K562 (cell line): Measurements from ENCODE around the gene CNOT11. TPM values are rescaled to one million over a fixed set of nuclear protein-coding genes. Genes with fewer than 3 reads are reported as not detected.

ENCODE experiments used
- ATAC-seq: fragments of 200-7000 bp; cut with Tn5 transposase; 3 replicates; pipeline ENCODE4 v1.9.1; 2020; ENCODE audit warnings: moderate library complexity
- BruUV-seq: library from RNA; stranded (reverse); fragments of 400-500 nt; replicated peaks from 2 replicates; lab custom pipeline; 2021; lab: Mats Ljungman, UMichigan
- CTCF ChIA-PET: fragments of 300-600 bp; formaldehyde crosslinking; extraction: SDS; loops from one replicate; lab custom pipeline; 2021; ENCODE audit warnings: low intra/inter-chr PET ratio; lab: Yijun Ruan, JAX
- POLR2A ChIA-PET: fragments of 300-600, 350-650 bp; sonication (Branson Sonifier 250); formaldehyde crosslinking; extraction: SDS; loops from one replicate; lab custom pipeline; 2021; ENCODE audit warnings: antibody characterized with exemption, inconsistent platforms; lab: Yijun Ruan, JAX
- DNase-seq, 4 experiments: peaks; one replicate each; pipeline versions ENCODE4 v3.0.0 to v3.0.0-alpha.2; 2011 to 2018; ENCODE audit warnings: low spot score in 3 of 4, mixed read lengths in 3 of 4; ENCODE audit errors: extremely low read depth in 1 of 4
- FAIRE-seq: peaks from 2 replicates; lab custom pipeline; 2011; peaks lifted over from hg19 to GRCh38; lab: Jason Lieb, UNC
- H2AFZ ChIP-seq: 2 replicates; pipeline ENCODE4 v1.6.0; 2011; ENCODE audit warnings: low read depth, low read length, control low read depth, inconsistent platforms
- H3K27ac ChIP-seq: fragments of 200-600 bp; 3 replicates; pipeline ENCODE4 v1.8.0; 2011; ENCODE audit warnings: low read depth, mild to moderate bottlenecking, control low read depth, inconsistent platforms, low read length, moderate library complexity, mixed read lengths; ENCODE audit errors: extremely low read depth
- H3K27me3 ChIP-seq, 2 experiments: fragments of 300-600 bp in 1 of 2; 2 replicates in 1 of 2; 3 replicates in 1 of 2; pipeline versions ENCODE4 v1.6.0 to v1.8.0; 2011; ENCODE audit warnings: inconsistent platforms in 2 of 2, low read length in 2 of 2, mild to moderate bottlenecking in 1 of 2, mixed read lengths in 1 of 2, moderate library complexity in 1 of 2; ENCODE audit not compliant: control insufficient read depth in 2 of 2, insufficient read depth in 2 of 2
- H3K36me3 ChIP-seq: fragments of 300-600 bp; 3 replicates; pipeline ENCODE4 v1.8.0; 2011; ENCODE audit warnings: mild to moderate bottlenecking, low read length, inconsistent platforms; ENCODE audit not compliant: control insufficient read depth, insufficient read depth
- H3K4me1 ChIP-seq, 2 experiments: fragments of 200-600 bp in 1 of 2; replicated peaks in 1 of 2; 2 replicates in 1 of 2; 3 replicates in 1 of 2; pipeline versions ENCODE4 v1.5.1 to v1.8.0; 2011; ENCODE audit warnings: inconsistent platforms in 2 of 2, low read length in 2 of 2, mild to moderate bottlenecking in 1 of 2, mixed read lengths in 1 of 2, moderate library complexity in 1 of 2; ENCODE audit not compliant: control insufficient read depth in 2 of 2, insufficient read depth in 2 of 2
- H3K4me2 ChIP-seq: 2 replicates; pipeline ENCODE4 v1.6.1; 2011; ENCODE audit warnings: low read length, control low read depth, inconsistent platforms, mixed read lengths; ENCODE audit not compliant: insufficient read depth
- H3K4me3 ChIP-seq: fragments of 200-600 bp; sonication (generic), shearing (Covaris generic); 2 replicates; pipeline ENCODE4 v1.5.1; 2016; ENCODE audit warnings: control low read depth, inconsistent platforms
- H3K79me2 ChIP-seq: fragments of 200-600 bp; 3 replicates; pipeline ENCODE4 v1.8.0; 2011; ENCODE audit warnings: low read length, inconsistent platforms; ENCODE audit not compliant: control insufficient read depth, insufficient read depth
- H3K9ac ChIP-seq, 2 experiments: 2 replicates each; pipeline versions ENCODE4 v1.6.0 to v1.6.1; 2011; ENCODE audit warnings: low read depth in 2 of 2, low read length in 2 of 2, control low read depth in 1 of 2, inconsistent platforms in 1 of 2, mild to moderate bottlenecking in 1 of 2, mixed read lengths in 1 of 2; ENCODE audit not compliant: insufficient read depth in 1 of 2
- H3K9me1 ChIP-seq: one replicate; pipeline ENCODE4 v1.6.0; 2011; ENCODE audit warnings: inconsistent platforms, mild to moderate bottlenecking, low read length, moderate library complexity; ENCODE audit not compliant: control insufficient read depth, insufficient read depth
- H3K9me3 ChIP-seq: replicated peaks from 2 replicates; pipeline ENCODE4 v1.5.1; 2011; ENCODE audit warnings: low read depth, low read length, inconsistent platforms; ENCODE audit not compliant: control insufficient read depth, insufficient read depth
- H4K20me1 ChIP-seq: replicated peaks from 2 replicates; pipeline ENCODE4 v1.6.1; 2011; ENCODE audit warnings: low read length, inconsistent platforms, mixed read lengths; ENCODE audit not compliant: control insufficient read depth, insufficient read depth
- CREM ChIP-seq: IDR thresholded peaks from 2 replicates; pipeline ENCODE4 v1.6.1; 2014; ENCODE audit warnings: antibody characterized with exemption, low read depth
- HNRNPLL ChIP-seq: fragments of 200-400 bp; formaldehyde crosslinking; IDR thresholded peaks from 2 replicates; pipeline ENCODE4 v1.6.1; 2017; ENCODE audit warnings: low read length, low read depth, mild to moderate bottlenecking; ENCODE audit not compliant: poor library complexity, severe bottlenecking
- MGA ChIP-seq: fragments of 450-650 bp; IDR thresholded peaks from 2 replicates; pipeline ENCODE4 v1.6.1; 2016; ENCODE audit warnings: mild to moderate bottlenecking, moderate library complexity
- SIX5 ChIP-seq, 2 experiments: IDR thresholded peaks; 2 replicates each; pipeline ENCODE4 v1.6.1; 2011; ENCODE audit warnings: low read length in 2 of 2, borderline replicate concordance in 1 of 2, low read depth in 1 of 2, mild to moderate bottlenecking in 1 of 2, moderate library complexity in 1 of 2; ENCODE audit not compliant: insufficient read depth in 1 of 2
- ZNF512 ChIP-seq: IDR thresholded peaks from 2 replicates; pipeline ENCODE4 v1.6.1; 2016; ENCODE audit warnings: missing genetic modification characterization, missing compliant biosample characterization
- WGBS: fragments of 100-300 bp; shearing (Covaris generic); methylation state at CpG from one replicate; pipeline ENCODE4 v1.1.6; 2016; ENCODE audit warnings: low coverage, mixed read lengths; ENCODE audit not compliant: insufficient coverage; ENCODE audit errors: missing lambda C conversion rate; 5-methylcytosine and 5-hydroxymethylcytosine counted together
- in situ Hi-C: fragments of 300-500 bp; cut with MboI; formaldehyde crosslinking; loops from 4 replicates; pipeline ENCODE4 v1.15.0; 2018; ENCODE audit warnings: inconsistent platforms, mixed read lengths
- intact Hi-C: fragments of 100-400 bp; cut with micrococcal nuclease; formaldehyde crosslinking; loops from 2 replicates; pipeline ENCODE4 v1.14.2; 2022
- polyA plus RNA-seq, 8 experiments: library from polyadenylated mRNA; depleted of rRNA in 4 of 8; stranded (reverse) in 5 of 8; unstranded in 3 of 8; fragments of >200 nt; fragmentation: Nextera tagmentation in 2 of 8; fragmentation: Illumina TruSeq in 1 of 8; extraction: Ambion mirVana in 2 of 8; extraction: Trizol in 1 of 8; gene quantifications; 2 replicates each; pipeline versions ENCODE4 v1.2.1 to v1.2.3, GENCODE V29; 2011 to 2014; ENCODE audit warnings: inconsistent platforms in 1 of 8, missing spikeins in 1 of 8
- total RNA-seq, 7 experiments: library from RNA; depleted of rRNA in 6 of 7; stranded (reverse); fragments of >200 nt in 6 of 7; fragmentation: Illumina TruSeq in 2 of 7; extraction: Trizol in 2 of 7; gene quantifications; 2 replicates each; pipeline versions ENCODE4 v1.2.1 to v1.2.3, GENCODE V29; 2011 to 2021; ENCODE audit warnings: low replicate concordance in 1 of 7
- TF ChIP-seq, protein P1 (sequence below): fragments of 250-450 bp; sonication (Bioruptor Pico); IDR thresholded peaks from 2 replicates; pipeline ENCODE4 v1.5.0; 2021
- TF ChIP-seq, protein P2 (sequence below): fragments of 450-650 bp; IDR thresholded peaks from 2 replicates; pipeline ENCODE4 v1.6.1; 2016; ENCODE audit warnings: missing biosample characterization, missing genetic modification characterization

The CNOT11 gene
- total and polyA plus RNA-seq, 9 of the 15 experiments (the other 6 are each of a cell fraction or from before 2014, with no cell fraction given): 12.7 to 163 (median 64.2) TPM

- CTCF ChIA-PET: no interaction called here
- POLR2A ChIA-PET: interaction anchor here (0.6 to 1.1 kb wide), 2 partner anchors 13 to 23 kb away, joined by 3 read pairs; no protein-coding TSS in a partner anchor
- TF ChIP-seq HNRNPLL (no peak), ZNF512 (tag) (no peak), SIX5 (IDR thresholded peaks at IDR 0.05; ENCODE audit: borderline replicate concordance in 1 of 2, insufficient read depth in 1 of 2, low read depth in 1 of 2, low read length in 2 of 2) (no peak), CREM (no peak), MGA (no peak)
- TF ChIP-seq, protein P1, sequence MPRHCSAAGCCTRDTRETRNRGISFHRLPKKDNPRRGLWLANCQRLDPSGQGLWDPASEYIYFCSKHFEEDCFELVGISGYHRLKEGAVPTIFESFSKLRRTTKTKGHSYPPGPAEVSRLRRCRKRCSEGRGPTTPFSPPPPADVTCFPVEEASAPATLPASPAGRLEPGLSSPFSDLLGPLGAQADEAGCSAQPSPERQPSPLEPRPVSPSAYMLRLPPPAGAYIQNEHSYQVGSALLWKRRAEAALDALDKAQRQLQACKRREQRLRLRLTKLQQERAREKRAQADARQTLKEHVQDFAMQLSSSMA: no peak
- TF ChIP-seq, protein P2, sequence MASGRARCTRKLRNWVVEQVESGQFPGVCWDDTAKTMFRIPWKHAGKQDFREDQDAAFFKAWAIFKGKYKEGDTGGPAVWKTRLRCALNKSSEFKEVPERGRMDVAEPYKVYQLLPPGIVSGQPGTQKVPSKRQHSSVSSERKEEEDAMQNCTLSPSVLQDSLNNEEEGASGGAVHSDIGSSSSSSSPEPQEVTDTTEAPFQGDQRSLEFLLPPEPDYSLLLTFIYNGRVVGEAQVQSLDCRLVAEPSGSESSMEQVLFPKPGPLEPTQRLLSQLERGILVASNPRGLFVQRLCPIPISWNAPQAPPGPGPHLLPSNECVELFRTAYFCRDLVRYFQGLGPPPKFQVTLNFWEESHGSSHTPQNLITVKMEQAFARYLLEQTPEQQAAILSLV (tag): no peak
Measured at GRCh38 chr2:101258804-101259203, 6.1 kb downstream of the CNOT11 start.

More at GRCh38 chr2:101258804-101259203, 6.1 kb downstream of the CNOT11 start:
- Histone ChIP-seq H3K4me1 (peaks cover 13 to 14% of the 10 kb centered on the region in 2 experiments), H4K20me1 (0 out of 2 replicates have a peak, but pooled peaks cover 3% of the 10 kb centered on the region), H3K79me2 (peaks cover 32% of the 10 kb centered on the region), H3K36me3 (peaks cover 72% of the 10 kb centered on the region; the same call in 2 of the 3 replicates), H3K27me3 (no peaks in the 10 kb centered on the region), H3K4me2 (no peak overlapping the region), H3K4me3 (no peak overlapping the region), H3K9me3 (no peaks in the 10 kb centered on the region), H3K9me1 (no peaks in the 10 kb centered on the region), H3K27ac (no peak overlapping the region), H3K9ac (no peak overlapping the region), H2AFZ (no peak overlapping the region)
- DNase-seq (no peak), ATAC-seq (no peak), FAIRE-seq (no peak)
- intact Hi-C loops (no loop called here), in situ Hi-C loops (no loop called here)
- BruUV-seq: no TSS peak
- 95% methylated on average over 8 of the region's 8 CpGs for WGBS
